Fibroblast of skin of left biceps (primary cell): ENCODE results near the gene GUK1.
A peak's percentile ranks its signal among the peaks of the same experiment; 100 is the strongest.

Experiments
- DNase-seq, 2 experiments: peaks; one replicate each; pipeline ENCODE4 v3.0.0-alpha.2; 2013; ENCODE audit warnings: low read depth in 2 of 2

Gene GUK1

GRCh38 chr1:228139931-228140723 lies at the start of gene GUK1:
TSS of gene GUK1 (plus strand) at chr1:228140279. CDS start at chr1:228140303, 24 bp downstream.
- peak; percentile 97 to 98 for DNase-seq

GRCh38 chr1:228090613-228091081 lies 49.4 kb upstream of the GUK1 start:
- DNase-seq: no peak

GRCh38 chr1:228091084-228091483 lies 49.0 kb upstream of the GUK1 start:
- no peak for DNase-seq

- DNase-seq: no peak
Observed at GRCh38 chr1:228092342-228093049, 47.6 kb upstream of the GUK1 start.

GRCh38 chr1:228093050-228093906 lies 46.8 kb upstream of the GUK1 start:
- no peak for DNase-seq

GRCh38 chr1:228094432-228095016 lies 45.6 kb upstream of the GUK1 start:
- no peak for DNase-seq

- DNase-seq: no peak
Observed at GRCh38 chr1:228095161-228095560, 44.9 kb upstream of the GUK1 start.

- no peak for DNase-seq
Observed at GRCh38 chr1:228095938-228096337, 44.1 kb upstream of the GUK1 start.

- DNase-seq: no peak
Observed at GRCh38 chr1:228096416-228097332, 43.4 kb upstream of the GUK1 start.

GRCh38 chr1:228097333-228098081 lies 42.6 kb upstream of the GUK1 start:
- DNase-seq: no peak

- no peak for DNase-seq
Observed at GRCh38 chr1:228098323-228098931, 41.7 kb upstream of the GUK1 start.

- no peak for DNase-seq
Observed at GRCh38 chr1:228099331-228099732, 40.7 kb upstream of the GUK1 start.

- no peak for DNase-seq
Observed at GRCh38 chr1:228100822-228101613, 39.1 kb upstream of the GUK1 start.

GRCh38 chr1:228101614-228101993 lies 38.5 kb upstream of the GUK1 start:
- no peak for DNase-seq

GRCh38 chr1:228101994-228102790 lies 37.9 kb upstream of the GUK1 start:
- DNase-seq: no peak

- DNase-seq: peak; percentile 62 to 72
Observed at GRCh38 chr1:228102791-228103620, 37.1 kb upstream of the GUK1 start, which contains the start of gene C1orf35. TSS of gene C1orf35 (minus strand) at chr1:228103325. CDS start at chr1:228103227, 98 bp downstream.
